Activated CD4-positive, alpha-beta T cell treated with anti-CD3 and anti-CD28 coated beads for 24 hours (primary cell): ENCODE data around the gene OTOG.
A peak's percentile ranks its signal among the peaks of the same experiment; 100 is the strongest.

Source experiments
- DNase-seq, 2 donors: peaks; one replicate each; pipeline ENCODE4 v3.0.0-alpha.2; 2020; ENCODE audit warnings: low read depth in 2 of 2

The OTOG gene

DNA sequence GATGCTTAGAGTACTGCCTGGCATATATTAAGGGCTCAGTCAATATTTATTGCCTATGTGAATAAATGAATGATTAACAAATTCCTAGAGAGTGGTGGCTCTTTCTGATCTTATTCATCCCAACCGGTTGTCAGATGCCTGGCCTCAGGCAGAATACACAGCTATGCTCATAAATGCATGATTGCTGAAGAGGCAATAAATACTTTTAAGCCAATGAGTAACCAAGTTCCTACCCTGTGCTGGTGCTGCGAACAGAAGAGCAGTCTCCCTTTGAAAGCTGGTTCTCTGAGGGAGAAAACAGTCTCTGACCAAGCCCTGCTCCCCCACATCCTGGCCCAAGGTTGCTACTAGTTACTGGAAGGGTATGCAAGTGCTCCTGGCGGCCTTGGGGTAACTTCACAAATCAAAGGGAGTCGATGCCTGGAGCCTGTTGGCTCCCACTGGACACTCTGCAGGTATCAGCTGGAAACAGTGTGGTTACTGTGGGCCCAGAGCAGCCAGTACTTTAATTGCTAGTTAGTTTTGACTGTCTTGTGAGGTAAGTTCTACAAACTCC, 5.7 kb upstream of the OTOG start:
- no peak for DNase-seq

DNA sequence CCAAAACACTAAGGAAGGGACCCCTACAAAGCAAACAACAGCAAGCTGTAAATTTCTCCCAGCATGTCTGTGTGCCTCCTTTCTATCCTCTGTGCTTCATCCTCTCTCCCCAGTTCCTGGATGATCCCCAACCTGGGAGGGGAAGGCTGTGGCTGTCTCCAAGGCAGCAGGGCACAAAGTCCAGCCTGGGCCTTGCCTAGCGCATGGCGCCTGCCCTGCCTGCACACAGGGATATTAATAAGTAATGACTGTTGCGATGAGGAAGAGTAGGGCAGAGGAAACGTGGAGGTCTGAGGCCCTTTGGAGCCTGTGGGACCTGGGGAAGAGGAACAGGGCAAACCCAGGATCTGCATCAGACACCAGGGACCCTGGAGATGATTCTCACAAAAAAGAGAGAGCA, 4.8 kb upstream of the OTOG start:
- no peak for DNase-seq

DNA sequence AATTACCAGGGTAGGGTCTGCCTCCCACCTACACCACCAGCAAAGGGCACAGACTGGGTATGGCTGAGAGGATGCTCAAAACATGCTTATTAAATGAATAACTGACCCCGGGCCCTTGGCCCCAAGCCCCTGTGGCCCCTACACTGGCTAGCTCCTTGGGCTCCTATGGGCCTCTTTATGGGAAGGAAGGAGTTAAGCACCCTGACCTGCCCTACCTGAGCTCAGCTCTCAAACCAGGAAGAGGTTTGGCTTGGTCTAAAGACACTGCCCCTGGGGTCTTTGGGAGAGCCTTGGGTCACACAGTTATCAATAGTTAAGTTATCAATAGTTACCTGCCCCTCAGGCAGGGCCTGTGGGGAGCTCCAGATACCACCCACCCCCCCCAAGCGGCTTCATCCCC, 4.0 kb upstream of the OTOG start:
- no peak for DNase-seq

DNA sequence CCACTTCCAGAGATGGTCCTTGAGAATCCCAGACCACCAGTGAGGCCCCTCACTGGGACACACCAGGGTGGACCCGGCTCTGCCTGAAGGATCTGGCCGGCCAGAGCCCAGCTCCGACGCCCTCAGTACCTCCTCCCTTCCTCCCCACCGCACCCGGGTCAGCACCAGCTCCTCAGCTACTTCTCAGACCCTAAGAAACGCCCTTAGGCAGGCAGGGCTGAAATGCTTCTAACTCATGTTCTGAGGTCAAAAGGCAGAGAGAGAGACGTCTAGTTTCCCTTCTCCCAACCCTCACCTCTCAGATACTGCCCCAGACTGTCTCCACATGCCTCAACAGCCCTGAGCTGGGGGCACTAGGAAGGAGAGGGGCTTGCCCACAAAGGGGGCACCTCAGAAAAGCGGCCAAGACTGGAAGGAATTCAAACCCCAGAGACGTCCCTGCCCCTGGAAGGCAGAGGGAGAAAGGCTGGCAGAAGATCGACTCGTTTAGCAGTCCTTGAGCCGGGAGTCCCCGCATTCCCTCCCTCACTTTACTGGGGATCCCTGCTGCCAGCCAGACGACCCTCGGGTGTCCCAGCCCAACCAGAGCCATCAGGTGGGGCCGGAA, 3.4 kb upstream of the OTOG start:
- no peak for DNase-seq

DNA sequence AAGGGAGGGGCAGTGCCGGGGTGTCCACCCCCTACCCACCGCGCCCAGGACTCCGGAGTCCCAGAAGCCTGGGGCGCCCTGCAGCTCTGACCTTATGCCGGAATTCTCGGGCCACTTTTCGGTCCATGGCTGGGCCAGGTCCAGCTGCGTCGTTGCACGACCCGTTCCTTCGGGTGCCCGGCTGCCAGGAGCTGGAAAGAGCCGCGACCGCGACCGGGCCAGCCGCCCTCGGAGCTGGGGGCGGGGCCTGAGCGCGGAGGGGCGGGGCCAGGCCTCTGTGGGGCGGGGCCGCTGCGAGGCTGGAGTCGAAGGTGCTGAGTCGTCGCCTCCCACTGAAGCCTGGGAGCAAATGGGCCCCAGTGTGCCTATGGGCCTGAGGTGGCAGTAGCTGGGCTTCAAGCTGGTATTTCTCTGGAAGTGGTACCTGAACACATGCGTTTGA, 2.9 kb upstream of the OTOG start, which contains the start of gene USH1C:
TSS of gene USH1C (minus strand) at position 236 of the 442 bp plus-strand sequence. CDS start at position 127, 109 bp downstream.
- DNase-seq = peak; percentile 8

DNA sequence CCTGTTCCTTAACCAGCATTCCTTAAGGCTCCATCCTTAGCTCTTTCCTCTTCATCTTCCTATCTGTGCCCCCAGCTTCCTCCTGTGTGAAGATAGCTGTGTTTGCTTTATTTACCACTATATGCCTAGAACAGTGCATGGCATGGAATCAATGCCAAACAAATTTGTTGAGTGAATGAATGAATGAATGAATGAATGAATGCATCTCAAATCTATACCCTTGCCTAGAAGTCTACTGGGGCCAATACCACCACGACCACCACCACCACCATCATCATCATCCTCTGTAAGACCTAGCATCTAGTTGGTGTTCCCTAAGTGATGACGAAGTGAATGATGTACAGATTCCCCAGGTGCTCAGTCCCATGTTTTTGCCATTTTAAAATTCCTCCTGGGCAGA, 819 bp upstream of the OTOG start:
- DNase-seq = no peak

DNA sequence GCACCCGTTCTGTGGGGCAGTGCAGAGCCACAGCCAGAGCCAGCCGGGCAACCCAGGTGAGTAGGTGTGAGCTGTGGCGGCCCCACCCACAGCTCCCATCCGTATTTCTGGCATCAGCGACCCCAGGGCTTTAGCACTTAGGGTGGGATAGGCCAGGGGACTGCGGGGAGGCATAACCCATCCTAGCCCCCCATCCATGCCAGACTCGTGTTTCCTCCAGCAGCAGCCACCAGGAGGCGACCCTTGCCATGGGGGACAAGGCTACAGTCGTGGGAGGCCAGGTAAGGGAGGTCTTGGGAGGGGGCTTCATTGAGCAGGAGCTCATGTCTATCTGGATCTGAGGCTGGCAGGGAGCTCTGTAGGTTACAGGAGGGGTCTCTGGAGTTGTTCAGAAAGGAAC, 873 bp downstream of the OTOG start:
- no peak for DNase-seq

DNA sequence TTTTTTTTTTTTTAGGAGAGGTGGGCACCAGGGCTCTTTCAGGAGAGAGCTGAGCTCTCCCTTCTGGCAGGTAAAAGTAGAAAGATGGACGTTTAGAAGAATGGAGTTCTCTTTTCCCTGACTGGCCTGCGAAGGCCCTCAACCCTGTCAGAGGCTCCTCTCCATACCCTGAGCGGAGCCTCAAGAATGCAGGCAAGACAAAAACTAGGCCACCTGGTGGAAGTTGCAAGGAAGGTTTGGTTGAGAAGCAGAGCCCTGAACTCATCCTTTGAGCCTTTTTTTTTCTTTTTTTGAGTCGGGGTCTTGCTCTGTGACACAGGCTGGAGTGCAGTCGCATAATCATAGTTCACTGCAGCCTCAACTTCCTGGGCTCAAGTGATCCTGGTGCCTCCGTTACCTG, 1.4 kb downstream of the OTOG start:
- no peak for DNase-seq

DNA sequence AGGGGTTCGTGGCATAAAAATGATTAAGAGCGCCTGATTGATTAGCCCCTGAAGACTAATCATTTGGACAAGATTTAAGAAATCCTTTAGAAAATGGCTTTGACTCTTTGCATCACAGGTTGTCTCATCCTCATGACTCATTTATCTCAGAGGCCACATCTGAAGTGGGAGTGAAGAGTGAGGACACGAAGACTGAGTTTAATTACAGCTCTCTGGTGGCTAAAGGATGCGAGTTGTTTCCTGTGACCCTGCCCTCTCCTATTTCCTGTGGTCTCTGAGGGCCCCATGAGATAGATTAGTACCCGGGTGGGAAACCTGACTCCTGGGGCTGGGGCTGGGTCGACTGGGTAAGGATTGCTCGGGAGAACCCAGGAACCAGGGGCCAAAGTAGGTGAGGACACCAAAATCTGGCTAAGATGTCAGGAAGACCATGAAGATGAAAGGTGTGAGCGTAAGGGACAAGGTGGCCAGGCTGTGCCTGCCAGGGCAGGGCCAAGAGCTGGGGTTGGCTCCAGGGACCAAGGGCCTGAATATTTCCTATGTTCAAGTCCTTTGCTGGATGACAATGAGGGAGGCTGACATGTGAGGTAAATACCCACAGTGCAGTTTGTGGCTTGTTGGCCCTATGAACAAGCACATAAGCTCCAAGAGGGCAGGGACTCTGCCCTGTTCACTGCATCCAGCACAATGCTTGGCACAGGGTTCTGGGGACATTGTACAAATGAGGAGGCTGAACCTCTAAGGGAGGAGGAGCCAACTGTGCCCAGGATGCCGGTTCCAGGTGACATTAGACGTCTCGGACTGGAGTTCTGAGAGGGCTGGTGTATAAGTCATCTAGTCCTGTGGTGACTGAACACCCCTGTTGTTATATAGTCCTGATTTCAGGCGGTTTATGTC, 3.6 kb downstream of the OTOG start:
- DNase-seq = no peak

DNA sequence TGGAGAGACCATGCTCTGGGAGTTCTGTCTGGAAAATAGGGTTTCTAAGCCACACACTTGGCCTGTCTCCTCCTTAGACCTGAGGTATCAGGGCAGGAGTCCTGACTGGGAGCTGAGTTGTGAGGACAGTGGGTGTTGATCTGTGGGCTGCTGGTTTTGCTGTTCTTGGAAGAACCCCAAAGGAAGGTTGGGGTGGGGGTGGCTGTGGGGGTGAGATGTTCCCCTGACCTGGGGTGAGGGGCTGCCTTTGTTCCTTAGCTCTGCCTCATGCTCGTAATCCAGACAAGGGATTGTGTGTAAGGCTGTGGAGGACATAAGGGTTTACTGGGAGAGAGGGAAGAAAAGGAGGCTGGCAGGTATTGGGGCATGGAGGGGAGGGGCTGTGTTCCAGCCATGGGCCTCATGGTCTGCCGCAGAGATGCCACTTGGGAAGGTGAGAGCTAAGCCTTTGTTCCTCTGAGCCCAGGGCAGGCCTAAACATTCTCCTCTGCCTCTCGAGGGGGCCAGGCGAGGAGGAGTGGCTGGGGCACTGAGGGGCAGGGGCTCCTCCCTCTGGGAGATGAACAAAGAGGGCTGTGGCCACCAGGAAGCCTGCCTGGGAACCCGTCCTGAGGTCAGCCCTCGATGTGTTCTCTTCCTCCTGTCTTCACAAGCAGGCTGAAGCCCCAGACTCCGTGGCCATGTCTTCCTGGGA, 4.4 kb downstream of the OTOG start:
- no peak for DNase-seq

DNA sequence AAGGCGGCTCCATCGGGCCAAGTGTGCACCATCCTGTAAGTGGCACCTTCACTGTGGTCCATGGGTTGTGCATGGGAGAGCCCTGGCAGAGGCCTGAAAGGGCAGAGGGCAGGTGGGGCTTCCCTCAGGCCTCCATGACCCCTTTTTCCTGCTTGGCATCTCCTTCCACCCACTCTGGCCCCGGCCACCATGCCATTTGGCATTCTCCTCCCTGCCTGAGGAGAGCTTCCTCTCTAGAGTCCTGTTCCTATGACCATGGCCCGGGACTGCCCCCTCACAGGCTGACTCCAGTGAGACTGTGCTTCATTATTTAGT, 4.9 kb downstream of the OTOG start:
- DNase-seq = no peak

DNA sequence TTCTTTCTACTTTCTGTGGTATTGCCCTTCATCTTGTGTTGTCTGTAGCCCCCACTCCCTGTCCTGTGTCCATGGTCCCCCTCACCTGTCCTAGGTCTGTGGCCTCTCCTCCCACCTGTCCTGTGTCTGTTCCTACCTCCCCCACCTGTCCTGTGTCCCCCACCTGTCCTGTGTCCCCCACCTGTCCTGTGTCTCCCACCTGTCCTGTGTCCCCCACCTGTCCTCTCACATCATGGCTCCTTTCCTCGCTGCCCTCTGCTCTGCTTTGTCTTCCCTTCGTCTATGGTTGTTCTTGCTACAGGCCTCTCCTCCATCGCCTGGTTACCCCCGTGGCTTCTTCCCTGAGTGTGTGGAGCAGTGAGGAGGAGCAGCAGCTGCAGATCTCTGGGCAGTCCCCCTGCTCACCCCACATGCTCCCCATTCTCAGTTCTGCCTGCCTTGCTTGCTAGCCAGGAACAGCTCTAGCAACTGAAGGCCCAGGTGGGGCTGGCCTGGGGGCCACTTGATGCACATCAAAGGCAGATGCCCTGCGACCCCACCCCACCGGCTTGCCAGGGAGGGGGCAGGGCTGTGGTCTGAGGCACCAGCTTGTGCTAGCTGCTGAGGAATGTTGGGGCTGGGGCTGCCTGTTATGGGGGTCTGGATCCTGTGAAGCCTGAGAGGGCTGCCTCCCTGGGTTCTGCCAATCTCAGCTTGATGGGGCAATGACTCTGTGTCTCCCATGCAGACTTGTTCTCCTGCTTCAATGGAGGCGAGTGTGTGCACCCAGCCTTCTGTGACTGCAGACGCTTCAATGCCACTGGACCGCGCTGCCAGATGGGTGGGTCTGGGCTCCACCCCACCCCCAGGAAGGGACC, 5.6 kb downstream of the OTOG start:
- DNase-seq = no peak

DNA sequence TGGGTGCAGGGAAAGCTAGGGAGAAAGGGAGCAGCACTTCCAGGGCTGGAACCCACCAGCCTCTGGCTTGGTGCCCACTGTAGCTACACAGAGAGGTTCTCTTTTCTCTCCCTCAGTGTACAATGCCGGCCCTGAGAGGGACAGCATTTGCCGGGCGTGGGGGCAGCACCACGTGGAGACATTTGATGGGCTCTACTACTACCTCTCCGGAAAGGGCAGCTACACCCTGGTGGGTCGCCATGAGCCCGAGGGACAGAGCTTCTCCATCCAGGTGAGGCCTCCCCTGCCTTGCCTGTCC, 6.1 kb downstream of the OTOG start:
- no peak for DNase-seq

DNA sequence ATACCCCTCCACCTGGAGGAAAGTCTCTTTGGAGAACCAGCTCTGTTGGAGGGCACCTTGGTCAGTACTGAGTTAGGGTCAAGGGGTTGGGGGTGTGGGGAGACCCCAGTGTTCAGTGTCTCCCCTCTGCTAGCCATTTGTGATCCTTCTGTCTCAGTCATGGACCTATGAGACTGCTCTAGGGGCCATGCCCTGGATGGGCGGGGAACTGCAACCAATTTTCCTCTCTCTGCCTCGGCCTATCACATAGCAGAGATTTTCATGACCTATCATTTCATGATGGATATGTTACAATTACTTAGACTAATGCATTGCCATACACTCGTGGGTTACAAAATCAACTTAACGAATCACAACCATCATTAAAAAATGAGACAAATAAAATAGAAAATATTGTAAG, 7.4 kb downstream of the OTOG start:
- DNase-seq = no peak

DNA sequence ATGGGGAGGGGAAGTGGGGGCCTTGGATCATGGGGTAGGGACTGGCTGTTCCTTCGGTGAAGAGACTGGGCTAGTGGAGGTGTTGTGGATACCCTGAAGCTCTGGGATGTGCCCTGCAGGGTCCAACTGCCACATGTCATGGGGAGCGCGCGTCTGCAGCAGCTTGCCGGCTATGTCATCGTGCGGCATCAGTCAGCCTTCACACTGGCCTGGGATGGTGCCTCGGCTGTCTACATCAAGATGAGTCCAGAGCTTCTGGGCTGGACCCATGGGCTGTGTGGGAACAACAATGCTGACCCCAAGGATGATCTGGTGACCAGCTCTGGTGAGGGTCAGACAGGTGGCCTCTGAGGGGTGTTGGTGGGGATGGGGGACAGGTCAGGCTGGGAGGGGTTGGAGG, 9.9 kb downstream of the OTOG start:
- no peak for DNase-seq

DNA sequence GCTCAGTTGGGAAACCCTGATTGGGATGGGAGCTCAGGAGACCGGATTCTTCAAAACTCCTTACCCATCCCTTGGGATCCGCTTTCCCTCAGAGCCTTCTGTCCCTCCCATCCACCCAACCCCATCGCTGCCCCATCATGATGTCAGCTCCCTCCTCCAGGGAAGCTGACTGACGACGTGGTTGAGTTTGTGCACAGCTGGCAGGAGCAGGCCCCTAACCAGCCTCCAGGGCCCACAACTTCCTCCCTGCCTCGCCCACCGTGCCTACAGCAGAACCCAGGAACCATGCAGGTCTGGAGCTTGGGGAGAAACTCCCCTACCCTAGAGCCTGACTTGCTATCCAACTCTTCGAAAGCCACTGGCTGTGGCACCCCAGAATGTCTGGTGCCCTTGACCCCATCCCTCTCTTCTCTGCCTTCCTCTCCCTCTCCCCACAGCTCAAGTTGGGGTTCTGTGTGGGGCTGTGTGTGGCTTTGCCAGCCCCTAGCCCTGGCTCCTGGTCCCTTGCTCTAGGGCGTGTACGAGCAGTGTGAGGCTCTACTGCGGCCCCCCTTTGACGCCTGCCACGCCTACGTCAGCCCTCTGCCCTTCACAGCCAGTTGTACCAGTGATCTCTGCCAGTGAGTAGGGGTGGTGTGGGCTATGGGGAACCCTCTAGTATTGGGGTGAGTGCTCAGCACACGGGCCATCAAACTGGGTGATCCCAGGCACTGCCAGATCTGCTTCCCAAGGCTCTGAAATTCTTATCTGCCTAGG, 11.1 kb downstream of the OTOG start:
- DNase-seq = no peak

DNA sequence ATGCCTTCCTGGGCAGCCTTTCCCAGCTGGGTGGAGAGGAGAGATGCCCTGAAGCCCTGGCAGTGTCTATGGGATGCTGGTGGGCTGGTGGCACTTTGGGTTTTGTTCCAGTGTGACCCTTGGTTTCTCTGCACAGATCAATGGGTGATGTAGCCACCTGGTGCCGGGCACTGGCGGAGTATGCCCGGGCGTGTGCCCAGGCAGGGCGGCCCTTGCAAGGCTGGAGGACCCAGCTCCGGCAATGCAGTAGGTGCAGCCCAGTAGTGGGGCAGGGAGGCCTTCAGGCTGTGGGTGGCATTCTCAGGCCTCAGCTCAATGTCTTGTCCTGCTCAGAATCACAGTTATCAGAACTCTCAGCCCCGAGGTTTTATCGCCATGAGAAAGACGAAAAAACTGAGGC, 11.9 kb downstream of the OTOG start:
- no peak for DNase-seq

DNA sequence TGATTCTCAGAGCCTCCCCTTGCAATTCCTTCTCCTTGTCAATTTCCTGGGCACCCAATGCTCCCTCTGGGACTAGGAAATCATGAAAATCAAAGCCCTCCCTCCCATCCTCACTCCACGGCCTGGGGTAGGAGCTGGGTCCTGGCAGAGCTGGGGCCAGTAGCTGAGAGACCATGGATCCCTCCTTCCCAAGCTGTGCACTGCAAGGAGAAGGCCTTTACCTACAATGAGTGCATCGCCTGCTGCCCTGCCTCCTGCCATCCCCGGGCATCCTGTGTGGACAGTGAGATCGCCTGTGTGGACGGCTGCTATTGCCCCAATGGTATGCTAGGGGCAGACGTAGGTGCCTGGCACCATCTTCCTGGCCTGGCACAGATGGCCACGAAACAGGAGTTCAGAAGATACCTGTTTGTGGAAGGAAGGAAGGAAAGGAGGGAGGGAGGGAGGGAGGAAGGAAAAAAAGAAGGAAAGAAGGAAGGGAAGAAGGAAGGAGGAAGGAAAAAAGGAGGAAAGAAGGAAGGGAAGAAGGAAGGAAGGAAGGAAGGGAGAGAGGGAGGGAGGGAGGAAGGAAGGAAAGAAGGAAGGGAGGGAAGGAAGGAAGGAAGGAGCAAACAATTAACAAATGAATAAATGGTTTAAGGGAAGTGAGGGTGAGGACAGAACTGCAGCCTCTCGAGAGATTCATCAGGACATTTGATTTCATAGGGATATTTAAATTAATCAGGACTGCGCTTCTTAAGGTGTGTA, 12.5 kb downstream of the OTOG start:
- no peak for DNase-seq

DNA sequence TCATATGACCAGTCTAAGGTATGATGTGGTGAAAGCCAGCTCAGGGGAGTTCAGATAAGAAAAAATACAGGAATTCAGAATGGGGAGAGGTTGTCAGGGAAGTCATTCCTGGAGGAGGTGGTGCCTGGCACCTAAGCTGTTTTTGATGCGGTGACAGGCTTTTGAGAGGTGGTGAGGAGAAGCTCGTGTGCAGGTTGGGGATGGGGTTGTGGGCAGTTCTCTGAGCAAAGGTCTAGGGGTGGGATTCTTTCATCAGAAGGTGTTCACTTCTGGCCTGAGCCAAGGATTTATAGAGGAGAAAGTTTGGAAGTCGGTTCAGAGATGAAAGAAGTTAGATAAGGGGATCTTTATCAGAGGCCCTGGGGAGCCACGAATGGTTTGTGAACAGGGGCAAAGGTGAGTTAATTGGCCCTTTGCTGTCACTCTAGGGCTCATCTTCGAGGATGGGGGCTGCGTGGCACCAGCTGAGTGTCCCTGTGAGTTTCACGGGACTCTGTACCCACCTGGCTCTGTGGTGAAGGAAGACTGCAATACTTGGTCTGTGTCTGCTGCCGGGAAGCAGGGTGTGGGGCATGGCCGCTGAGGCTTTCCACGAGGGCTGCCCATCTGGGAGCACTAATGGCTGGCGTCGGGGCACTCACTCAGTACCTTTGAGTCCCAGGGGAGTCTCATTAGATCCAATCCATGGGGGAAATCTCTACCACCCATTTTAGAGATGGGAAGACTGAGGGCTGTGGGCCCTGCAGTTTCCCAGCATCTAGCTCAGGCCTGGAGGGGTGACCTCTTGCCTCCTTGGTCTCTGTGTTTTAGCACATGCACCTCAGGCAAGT, 13.4 kb downstream of the OTOG start:
- no peak for DNase-seq

DNA sequence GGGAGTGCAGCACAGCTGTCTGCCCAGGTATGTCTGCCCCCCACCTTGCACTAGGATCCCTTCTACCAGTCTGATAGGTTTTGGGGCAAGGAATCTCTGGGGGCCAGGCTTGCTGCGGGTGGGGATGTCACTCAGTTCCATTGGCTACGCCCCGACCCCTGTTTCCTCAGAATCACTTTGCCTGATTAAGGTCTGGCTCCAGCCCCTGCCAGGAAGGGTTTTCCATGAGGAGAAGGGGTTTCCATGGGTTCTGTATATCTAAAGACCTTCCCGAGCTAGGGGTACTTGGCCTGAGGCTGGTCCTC, 14.0 kb downstream of the OTOG start:
- DNase-seq = no peak
